ENCODE results near the gene ATAD3B. TPM values are rescaled to one million over a fixed set of nuclear protein-coding genes. Genes with fewer than 3 reads are reported as not detected.
"Not testable (repeated sequence)": the region's sequence is repeated elsewhere in the genome, so short reads cannot be mapped to it uniquely, and the experiment has no call there.

The ATAD3B gene
- total and polyA plus RNA-seq, 2 of the 4 experiments (the other 2 are of a cell fraction), result 13.8 to 29.0 TPM

DNA sequence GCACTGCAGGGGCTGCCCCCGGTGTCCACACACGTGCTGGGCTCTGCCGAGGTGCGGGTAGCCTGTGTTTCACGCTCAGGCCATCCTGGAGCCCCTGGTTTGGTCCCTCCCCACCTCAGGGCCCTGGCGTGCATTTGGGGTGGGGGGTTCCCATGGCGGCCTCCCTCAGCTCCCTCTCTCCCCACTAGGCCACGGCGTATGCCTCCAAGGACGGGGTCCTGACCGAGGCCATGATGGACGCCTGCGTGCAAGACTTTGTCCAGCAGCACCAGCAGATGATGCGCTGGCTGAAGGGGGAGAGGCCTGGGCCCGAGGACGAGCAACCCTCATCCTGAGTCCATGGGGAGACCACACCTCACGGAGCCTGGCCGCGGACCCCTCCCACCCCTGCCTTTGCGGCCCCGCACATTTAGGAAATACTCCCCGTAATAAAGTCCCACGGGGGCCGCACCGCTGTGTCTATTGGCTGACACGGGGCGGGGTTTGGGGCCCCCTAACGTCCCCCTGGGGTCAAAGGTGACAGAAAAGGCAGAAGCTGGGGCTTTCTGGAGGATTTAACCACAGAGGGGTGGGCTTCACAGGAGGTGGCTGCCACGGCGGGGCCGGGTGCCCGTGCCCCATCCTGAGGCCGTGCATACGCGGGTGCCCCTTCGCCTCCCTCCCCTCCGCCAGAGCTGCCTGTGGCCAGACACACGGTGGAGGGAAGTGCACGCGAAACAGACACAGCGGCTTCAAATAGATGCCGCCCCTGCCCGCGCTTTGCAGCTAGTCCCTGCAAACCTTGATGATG is 3.2 kb upstream of the ATAD3B start:
- H2AK9ac ChIP-seq (replicated peaks; ENCODE audit: low read depth, low read length, poor library complexity); H4K5ac ChIP-seq (ENCODE audit: low read depth, low read length); H3K18ac ChIP-seq (ENCODE audit: low read depth, low read length); H3K27ac ChIP-seq (ENCODE audit: insufficient read depth, low read length); intact Hi-C loops (cut with micrococcal nuclease); H2BK5ac ChIP-seq (ENCODE audit: low read depth, low read length, poor library complexity, severe bottlenecking); H2AK5ac ChIP-seq (ENCODE audit: low read depth, low read length); H3K23ac ChIP-seq (ENCODE audit: low read depth, low read length); H4K20me1 ChIP-seq (ENCODE audit: insufficient read depth, low read length); BruUV-seq (replicated peaks); H3K9me3 ChIP-seq (ENCODE audit: control insufficient read depth, insufficient read depth, low read length); H2AFZ ChIP-seq (replicated peaks; ENCODE audit: low read length, poor library complexity); ATAC-seq (ENCODE audit: low read depth); H3K4me2 ChIP-seq (ENCODE audit: low read depth, low read length); H4K8ac ChIP-seq (ENCODE audit: low read depth in 2 of 2, low read length in 2 of 2); H3K27me3 ChIP-seq (ENCODE audit: control insufficient read depth, insufficient read depth, low read length); dilution Hi-C loops (cut with HindIII; ENCODE audit: low sequenced_read_pairs, unreplicated experiment); in situ Hi-C loops (cut with MboI; ENCODE audit: low sequenced_read_pairs); H3K4me1 ChIP-seq (ENCODE audit: control insufficient read depth, insufficient read depth, low read length); H3K36me3 ChIP-seq (ENCODE audit: control insufficient read depth, insufficient read depth, low read length); H3K9me1 ChIP-seq (ENCODE audit: insufficient read depth, low read length); CTCF ChIA-PET; H3K56ac ChIP-seq (ENCODE audit: extremely low read depth, insufficient read depth, low read length); POLR2A ChIA-PET (ENCODE audit: unreplicated experiment); H2BK20ac ChIP-seq (ENCODE audit: low read depth, low read length); H4K91ac ChIP-seq (ENCODE audit: insufficient read depth, low read depth, low read length); H2BK120ac ChIP-seq (ENCODE audit: low read depth, low read length); H2BK15ac ChIP-seq (ENCODE audit: low read depth, low read length); H3K4me3 ChIP-seq (ENCODE audit: insufficient read depth, low read depth, low read length); H3K14ac ChIP-seq (replicated peaks; ENCODE audit: low read depth, low read length); H3K4ac ChIP-seq (ENCODE audit: low read depth, low read length); H3K9ac ChIP-seq (ENCODE audit: low read depth, low read length); DNase-seq: not testable (repeated sequence)
- no CpG with 5 or more reads among the region's 44 CpGs for WGBS, 2 experiments (ENCODE audit: extremely low coverage in 2 of 2, insufficient read length in 1 of 2)
- peaks cover 2 to 10% of the 10 kb centered on the region in 2 experiments; a peak in 2 of 4 replicates for H3K79me1 ChIP-seq (ENCODE audit: low read depth in 1 of 2, low read length in 2 of 2)
